A549 (cell line): ENCODE measurements around the gene CTNNBL1.

ENCODE experiments used
- EHMT2 ChIP-seq: fragments of 200-600 bp; sonication (generic); IDR thresholded peaks from 2 replicates; pipeline ENCODE4 v1.6.1; 2016; ENCODE audit warnings: antibody characterized with exemption, low read depth, mild to moderate bottlenecking, moderate library complexity
- ELK1 ChIP-seq: fragments of 150-350 bp; IDR thresholded peaks from 2 replicates; pipeline ENCODE4 v1.6.1; 2014; ENCODE audit warnings: low read depth, mild to moderate bottlenecking, low read length
- ESRRA ChIP-seq: fragments of 150-350 bp; IDR thresholded peaks from 2 replicates; pipeline ENCODE4 v1.6.1; 2014; ENCODE audit warnings: mild to moderate bottlenecking, low read length, borderline replicate concordance
- MYC ChIP-seq: IDR thresholded peaks from 2 replicates; pipeline ENCODE4 v1.6.1; 2012; ENCODE audit warnings: mild to moderate bottlenecking, inconsistent platforms, low read length, improper control_type of control experiment, borderline replicate concordance
- POLR2A ChIP-seq: IDR thresholded peaks from 2 replicates; pipeline ENCODE4 v1.6.1; 2012; ENCODE audit warnings: mild to moderate bottlenecking, low read length
- TF ChIP-seq, protein P1 (sequence below): fragments of >200 bp; sonication (Bioruptor Twin); formaldehyde crosslinking; IDR thresholded peaks from 3 replicates; pipeline ENCODE4 v1.5.1; 2016
- TF ChIP-seq, protein P2 (sequence below): fragments of 200-600 bp; sonication (generic); IDR thresholded peaks from 2 replicates; pipeline ENCODE4 v1.6.1; 2016; ENCODE audit warnings: antibody characterized with exemption, mild to moderate bottlenecking, moderate library complexity

DNA sequence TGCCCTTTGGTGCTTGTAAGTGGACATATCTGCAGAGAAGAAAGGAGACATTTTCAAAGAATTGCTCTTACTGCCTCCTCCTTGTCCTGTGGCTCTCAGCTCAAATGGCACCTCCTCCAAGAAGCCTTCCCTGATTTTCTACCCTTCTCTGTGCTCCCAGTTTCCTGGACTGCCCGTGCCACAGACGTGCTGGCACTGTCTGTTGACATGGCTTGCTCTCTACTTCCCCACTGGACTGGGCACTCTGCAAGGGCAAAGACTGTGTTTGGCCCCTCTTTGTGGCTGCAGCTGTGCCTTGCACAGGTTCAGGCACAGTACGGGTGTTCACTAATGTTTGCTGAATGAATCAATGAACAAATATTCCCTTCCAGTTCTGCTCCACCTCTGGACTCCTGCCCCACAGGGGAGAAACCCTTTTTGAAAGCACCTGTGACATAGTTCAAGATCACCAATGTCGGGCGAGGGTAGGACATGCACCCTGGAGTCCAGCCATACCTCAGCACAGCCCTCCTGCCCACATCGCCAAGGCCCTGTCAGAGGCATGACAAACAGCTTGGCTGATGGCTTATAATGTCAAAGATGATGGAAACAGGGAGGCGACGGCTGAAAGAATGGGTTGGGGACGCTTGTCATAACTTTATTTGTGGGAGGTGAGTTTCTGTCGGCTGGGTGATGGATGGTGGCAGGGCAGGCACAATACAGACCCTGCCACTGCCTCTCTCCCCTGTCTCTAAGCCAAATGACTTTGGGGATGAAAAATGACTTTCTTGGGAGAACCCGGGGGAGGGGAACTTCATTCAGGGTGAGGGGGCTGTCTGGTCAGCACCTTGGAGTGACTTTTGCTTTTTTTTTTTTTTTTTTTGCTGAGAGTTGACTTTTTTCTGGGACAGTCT, 15.6 kb upstream of the CTNNBL1 start:
- TF ChIP-seq, protein P1, sequence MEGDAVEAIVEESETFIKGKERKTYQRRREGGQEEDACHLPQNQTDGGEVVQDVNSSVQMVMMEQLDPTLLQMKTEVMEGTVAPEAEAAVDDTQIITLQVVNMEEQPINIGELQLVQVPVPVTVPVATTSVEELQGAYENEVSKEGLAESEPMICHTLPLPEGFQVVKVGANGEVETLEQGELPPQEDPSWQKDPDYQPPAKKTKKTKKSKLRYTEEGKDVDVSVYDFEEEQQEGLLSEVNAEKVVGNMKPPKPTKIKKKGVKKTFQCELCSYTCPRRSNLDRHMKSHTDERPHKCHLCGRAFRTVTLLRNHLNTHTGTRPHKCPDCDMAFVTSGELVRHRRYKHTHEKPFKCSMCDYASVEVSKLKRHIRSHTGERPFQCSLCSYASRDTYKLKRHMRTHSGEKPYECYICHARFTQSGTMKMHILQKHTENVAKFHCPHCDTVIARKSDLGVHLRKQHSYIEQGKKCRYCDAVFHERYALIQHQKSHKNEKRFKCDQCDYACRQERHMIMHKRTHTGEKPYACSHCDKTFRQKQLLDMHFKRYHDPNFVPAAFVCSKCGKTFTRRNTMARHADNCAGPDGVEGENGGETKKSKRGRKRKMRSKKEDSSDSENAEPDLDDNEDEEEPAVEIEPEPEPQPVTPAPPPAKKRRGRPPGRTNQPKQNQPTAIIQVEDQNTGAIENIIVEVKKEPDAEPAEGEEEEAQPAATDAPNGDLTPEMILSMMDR = no peak
- TF ChIP-seq POLR2A = no peak
- no peak for TF ChIP-seq ELK1
- TF ChIP-seq ESRRA = no peak
- TF ChIP-seq, protein P2, sequence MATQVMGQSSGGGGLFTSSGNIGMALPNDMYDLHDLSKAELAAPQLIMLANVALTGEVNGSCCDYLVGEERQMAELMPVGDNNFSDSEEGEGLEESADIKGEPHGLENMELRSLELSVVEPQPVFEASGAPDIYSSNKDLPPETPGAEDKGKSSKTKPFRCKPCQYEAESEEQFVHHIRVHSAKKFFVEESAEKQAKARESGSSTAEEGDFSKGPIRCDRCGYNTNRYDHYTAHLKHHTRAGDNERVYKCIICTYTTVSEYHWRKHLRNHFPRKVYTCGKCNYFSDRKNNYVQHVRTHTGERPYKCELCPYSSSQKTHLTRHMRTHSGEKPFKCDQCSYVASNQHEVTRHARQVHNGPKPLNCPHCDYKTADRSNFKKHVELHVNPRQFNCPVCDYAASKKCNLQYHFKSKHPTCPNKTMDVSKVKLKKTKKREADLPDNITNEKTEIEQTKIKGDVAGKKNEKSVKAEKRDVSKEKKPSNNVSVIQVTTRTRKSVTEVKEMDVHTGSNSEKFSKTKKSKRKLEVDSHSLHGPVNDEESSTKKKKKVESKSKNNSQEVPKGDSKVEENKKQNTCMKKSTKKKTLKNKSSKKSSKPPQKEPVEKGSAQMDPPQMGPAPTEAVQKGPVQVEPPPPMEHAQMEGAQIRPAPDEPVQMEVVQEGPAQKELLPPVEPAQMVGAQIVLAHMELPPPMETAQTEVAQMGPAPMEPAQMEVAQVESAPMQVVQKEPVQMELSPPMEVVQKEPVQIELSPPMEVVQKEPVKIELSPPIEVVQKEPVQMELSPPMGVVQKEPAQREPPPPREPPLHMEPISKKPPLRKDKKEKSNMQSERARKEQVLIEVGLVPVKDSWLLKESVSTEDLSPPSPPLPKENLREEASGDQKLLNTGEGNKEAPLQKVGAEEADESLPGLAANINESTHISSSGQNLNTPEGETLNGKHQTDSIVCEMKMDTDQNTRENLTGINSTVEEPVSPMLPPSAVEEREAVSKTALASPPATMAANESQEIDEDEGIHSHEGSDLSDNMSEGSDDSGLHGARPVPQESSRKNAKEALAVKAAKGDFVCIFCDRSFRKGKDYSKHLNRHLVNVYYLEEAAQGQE = no peak
- no peak for TF ChIP-seq EHMT2
- no peak for TF ChIP-seq MYC
